ENCODE measurements around the gene BUB1.

GRCh38 chr2:110667071-110667470 is 10.8 kb downstream of the BUB1 start:
- TF ChIP-seq CTCF (IDR thresholded peaks at IDR 0.05) (no peak), POLR2A (IDR thresholded peaks at IDR 0.05) (no peak), POLR2AphosphoS5 (IDR thresholded peaks at IDR 0.05) (peak; percentile 48), EP300 (IDR thresholded peaks at IDR 0.05) (no peak)

All from gastroesophageal sphincter (tissue), 3 donors.